ENCODE data around the gene PSD2.

The PSD2 gene

DNA sequence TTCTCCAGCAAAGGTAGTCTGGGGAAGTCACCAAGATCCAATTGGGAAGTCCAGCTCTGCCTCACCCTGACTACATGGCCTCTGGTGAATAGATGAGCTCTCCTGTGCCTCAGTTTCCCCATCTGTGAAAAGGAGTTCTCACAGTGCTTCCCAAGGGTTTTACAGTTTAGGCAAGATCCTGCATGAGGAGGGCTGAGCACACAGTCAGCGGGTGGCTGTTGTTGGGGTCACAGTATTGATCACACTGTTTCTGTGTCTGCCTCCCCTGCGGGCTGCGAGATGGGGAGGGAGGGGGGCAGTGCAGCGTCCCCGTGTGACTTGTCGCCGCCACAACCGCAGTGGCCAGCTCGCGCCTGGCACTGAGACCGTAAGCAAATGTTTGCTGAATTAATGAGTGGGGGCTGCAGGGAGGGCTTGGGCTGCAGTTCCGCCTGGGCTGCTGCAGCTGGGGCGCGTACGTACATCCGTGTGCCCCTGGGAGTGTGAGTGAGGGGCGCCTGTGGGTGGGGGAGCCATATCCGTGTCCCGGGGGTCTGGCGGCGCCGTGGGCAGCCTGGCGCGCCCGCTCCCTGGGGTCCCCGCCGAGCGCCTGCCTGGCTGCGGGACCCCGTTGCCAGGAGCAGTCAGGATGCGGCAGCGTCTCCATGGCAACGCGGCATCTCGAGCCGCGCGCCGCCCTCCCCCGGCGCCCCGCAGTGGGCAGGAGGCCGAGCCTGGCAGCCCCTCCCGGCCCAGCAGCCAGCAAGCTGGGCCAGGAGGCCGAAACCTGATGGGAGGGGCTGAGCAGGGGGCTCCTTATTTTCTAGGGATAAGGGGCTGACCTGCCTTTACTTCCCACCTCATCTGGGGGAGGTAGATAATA, 31.4 kb upstream of the PSD2 start:
- peak; percentile 32 for DNase-seq

DNA sequence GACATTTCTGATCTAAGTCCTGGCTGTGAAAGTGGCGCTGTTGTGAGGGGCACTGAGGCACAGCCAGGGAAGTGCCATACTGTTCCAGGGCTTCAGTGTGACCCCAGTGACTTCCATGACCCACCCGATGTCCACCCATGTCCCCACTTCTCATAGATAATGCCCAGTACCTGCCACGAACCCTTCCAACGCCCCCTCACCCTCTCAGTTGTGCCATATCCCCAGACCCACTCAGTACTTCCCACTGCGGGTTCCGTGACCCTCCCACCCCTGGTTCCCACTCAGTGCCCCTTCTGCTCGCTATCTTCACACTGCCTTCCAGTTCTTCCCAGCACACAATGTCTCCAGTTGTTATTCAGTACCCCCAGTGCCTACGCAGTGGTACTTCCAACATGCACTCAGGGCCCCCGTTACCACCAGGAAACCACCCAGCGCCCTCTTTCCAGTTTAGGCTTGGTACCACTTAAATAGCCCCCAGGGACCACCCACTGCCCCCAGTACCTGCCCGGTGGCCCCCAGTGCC, 30.7 kb upstream of the PSD2 start:
- no peak for DNase-seq

DNA sequence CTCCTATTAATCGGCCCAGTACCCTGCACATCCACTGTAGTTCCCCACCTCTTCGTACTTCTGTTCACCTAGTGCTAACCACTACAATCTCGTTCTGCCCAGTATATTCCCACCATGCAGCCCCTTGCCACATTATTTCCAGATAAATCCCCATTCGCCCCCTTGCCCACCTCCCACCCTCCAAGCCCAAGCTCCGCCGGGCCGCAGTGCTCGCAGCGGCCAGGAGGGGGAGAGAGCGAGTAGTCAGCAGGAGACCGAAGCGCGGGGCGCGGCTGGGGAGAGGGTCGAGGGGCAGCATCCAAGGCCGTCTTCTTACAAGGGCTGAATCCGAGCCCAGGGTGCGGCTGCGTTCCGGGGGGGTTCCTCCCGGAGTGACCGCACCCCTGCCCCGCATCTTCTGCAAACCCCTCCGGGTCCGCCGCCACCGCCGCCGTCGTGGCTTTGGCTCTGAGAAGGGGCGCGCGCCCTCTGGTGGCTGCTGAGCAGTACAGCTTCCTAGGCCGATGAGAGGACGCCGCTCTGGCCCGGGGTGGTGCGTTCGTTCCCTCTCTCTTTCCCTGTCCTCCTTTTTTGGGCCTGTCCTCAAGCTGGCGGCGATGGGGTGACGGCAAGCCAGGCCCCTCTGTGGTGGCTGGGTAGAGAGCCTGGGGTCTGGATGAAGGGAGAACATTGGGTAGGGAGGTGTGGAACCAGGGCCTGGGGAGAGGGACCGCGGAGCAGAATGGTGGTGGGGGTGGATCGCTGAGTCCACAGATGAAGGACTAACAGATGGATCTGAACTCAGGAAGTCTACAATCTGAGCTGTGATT, 30.0 kb upstream of the PSD2 start:
- peak; percentile 81 for DNase-seq

GRCh38 chr5:139767960-139768359, 27.6 kb upstream of the PSD2 start:
- no peak for DNase-seq

DNA sequence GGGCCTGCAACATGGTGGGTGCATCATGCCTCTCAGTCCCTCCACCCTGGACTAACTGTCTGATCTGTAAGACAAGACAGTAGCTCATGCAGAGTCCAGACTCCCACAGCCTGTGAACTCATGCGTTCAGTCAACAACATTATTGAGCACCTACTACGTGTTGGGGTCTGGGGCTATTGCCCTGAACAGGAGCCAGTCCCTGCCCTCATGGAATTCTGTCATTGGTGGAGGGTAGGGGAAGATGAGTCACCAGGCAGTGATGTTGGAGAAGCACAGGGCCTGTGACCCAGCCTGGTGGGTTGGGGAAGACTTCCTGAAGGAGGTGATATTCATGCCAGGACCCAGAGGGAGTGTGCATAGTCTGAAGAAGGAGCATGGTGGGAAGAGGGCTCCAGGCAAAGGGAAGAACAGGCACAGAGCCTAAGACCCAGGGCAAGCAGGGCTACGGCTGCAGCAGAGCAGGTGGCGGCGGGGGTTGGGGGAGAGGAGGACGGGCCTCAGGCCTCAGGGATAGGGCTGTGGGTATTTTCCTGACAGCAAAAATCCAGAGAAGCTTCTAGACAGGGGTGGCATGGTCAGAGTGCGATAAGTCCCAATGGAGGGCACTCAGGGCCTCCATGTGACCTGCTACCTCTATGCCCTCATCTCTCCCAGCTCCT, 26.7 kb upstream of the PSD2 start:
- no peak for DNase-seq

DNA sequence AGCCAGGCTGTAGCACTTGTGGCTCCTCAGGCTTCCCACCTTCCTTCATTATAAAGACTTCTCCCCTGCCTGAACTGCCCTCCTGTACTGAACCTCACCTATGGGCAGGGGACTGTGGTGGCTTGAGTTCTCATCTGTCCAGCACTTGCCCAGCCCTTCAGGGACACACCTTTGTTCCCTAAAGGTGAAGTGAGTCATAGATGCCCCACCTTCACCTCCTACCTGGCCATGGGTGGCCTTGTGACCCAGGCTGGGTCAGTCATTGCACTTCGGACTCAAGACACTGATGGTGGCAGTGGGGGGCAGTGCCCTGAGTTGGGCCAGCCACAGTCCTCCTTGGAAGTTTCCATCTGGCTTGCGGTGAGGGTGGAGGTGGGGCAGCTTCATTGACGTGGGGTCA, 26.1 kb upstream of the PSD2 start:
- no peak for DNase-seq

DNA sequence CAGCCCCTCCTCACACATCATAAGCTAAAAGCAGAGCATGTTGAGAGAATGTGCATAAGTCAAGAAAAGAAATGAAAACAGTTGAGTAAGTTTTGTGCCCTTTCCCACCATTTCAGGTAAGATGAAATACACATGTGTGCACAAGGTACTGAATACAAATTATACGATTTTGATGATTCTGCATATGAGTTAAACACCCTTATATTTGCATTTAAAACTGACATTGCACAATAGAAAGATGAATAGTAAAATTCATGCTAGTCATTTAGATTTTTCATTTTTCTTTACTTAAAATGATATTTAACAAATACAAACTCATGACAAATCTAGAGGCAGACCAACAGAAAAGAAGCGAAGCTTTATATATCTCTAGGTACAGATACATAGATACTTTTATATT, 24.9 kb upstream of the PSD2 start:
- DNase-seq = no peak

DNA sequence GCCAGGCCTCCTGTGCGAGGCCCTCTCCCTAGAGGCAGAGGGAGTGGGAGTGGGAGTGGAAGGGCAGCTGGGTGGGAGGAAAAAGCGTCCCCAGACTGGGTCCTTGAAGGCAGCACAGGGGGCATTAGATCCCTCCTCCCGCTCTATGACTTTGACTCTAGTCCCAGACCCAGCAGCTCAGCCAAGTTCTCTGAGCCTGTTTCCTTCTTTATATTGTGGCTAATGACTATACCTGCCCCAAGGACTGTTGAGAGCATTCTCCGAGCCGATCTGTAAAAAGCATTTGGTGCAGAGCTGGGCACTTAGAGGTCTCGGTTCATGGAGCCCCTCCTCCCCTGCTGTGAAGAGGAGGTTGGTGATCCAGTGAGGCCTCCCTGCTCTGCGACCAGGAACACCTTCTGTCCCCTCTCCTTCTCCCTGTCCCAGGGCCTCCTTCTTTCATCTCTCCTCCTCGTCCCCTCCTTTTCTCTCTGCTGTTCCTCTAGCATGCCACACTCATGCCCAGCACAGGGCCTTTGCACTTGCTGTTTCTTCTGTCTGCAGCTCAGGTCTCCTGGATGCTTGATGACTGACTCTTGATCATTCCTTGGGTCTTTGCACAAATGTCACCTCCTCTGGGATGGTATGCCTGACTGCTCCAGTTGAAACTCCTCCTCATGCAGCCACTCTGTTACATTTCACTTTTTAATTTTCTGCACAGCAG, 23.4 kb upstream of the PSD2 start:
- DNase-seq = no peak

- DNase-seq = no peak
These were observed 22.5 kb upstream of the PSD2 start for GRCh38 chr5:139772927-139773690.

DNA sequence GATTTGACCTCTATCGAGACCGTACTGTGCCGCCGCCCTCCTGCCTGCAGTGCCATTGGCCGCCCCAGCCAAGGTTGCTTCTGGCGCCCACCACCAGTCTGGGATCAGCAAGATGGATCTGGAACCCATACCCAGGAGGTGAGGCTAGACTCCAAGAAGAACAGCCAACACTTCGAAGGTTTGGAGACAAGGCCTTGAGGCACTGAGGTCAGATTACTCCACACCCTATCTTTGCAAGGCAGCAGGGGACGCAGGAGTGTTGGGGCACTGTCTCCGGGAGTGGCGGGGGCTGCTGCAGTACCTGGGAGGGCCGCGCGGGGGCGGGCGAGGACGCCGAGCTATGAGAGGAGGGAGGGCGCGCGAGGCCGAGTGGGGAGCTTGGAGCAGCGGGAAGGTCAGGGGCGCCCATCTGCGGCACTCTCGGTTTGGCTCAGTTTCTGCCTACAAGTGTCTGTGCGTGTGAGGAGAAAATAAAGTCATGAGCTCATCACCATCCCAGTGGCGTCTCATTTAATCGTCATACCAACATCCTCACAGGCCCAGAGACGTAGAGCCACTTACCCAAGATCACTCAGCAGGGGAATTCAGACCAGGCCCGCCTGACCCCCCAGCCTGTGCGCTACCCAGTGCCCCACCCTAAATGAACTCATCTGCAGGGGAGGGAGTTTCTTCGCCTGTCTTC, 20.5 kb upstream of the PSD2 start:
- peak; percentile 79 for DNase-seq

DNA sequence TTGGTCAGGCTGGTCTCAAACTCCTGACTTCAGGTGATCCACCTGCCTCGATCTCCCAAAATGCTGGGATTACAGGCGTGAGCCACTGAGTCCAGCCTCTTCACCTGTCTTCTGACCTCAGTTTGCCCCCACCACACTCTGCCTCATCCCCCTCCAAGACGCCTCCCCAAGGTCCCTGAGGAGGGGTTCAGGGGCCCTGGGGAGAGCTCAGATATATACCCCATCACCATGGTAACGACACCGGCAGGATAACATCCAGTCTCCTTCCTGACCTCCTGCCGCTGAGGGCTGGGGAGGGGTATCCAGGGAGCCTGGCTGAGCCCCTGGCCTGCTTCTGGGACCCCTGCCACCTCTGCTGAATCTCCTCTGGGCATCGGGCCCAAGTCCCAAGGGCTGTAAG, 19.7 kb upstream of the PSD2 start:
- DNase-seq = no peak

DNA sequence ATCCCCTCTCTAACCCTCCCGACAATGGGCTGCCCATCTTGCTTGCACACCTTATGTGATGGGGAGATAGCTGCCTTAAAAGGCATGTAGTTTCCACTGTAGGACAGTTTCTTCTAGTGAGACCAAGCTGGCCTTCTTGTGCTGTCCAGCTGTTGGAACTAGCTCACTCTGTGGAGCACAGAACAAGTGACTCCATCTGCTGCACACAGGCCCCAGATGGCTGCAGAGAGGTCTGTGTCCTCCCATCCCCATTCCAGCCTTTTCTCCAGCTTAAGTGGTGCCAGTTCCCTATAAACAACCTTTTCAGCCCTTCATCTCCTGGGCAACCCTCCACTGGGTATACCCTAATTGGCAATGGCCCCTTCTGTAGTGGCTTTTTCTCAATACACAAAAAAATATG, 18.7 kb upstream of the PSD2 start:
- DNase-seq = no peak

DNA sequence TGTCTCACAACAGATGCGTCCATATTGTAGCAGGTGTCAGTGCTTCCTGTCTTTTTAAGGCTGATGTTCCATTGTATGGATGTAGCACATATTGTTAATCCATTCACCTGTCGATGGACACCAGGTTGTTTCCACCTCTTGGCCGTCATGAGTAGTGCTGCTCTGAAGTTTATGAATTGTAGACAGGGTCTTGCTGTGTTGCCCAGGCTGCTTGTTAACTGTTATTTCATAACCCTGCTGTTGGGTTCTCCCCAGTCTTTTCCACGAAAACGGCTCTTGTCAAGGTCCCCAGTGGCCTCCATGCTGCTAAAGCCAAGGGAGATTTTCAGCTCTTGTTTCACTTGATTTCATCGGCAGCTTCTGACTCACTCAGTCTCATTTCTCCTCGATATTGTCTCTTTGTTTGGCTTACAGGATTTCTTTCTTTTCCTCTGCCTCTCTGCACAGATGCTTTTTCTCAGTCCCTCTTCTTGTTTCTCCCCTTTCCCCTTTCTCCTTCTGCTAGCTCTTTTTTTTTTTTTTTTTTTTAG, 12.1 kb upstream of the PSD2 start:
- DNase-seq = no peak

DNA sequence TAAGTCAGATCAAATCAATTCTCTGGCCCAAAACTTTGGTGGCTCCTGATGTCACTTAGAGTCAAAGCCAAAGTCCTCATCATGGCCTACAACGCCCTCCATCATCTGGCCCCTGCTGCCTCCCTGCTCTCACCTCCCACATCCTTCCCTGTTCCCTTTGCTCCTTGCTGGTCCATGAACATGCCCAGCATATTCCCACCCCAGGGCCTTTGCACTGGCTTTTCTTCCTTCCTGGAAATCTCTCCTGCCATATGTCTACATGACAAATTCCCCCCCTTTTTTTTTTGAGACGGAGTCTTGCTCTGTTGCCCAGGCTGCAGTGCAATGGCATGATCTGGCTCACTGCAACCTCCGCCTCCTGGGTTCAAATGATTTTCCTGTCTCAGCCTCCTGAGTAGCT, 11.1 kb upstream of the PSD2 start:
- DNase-seq = no peak

GRCh38 chr5:139787257-139787567, 8.4 kb upstream of the PSD2 start:
- no peak for DNase-seq

GRCh38 chr5:139787568-139788293, 7.9 kb upstream of the PSD2 start:
- peak; percentile 84 for DNase-seq

DNA sequence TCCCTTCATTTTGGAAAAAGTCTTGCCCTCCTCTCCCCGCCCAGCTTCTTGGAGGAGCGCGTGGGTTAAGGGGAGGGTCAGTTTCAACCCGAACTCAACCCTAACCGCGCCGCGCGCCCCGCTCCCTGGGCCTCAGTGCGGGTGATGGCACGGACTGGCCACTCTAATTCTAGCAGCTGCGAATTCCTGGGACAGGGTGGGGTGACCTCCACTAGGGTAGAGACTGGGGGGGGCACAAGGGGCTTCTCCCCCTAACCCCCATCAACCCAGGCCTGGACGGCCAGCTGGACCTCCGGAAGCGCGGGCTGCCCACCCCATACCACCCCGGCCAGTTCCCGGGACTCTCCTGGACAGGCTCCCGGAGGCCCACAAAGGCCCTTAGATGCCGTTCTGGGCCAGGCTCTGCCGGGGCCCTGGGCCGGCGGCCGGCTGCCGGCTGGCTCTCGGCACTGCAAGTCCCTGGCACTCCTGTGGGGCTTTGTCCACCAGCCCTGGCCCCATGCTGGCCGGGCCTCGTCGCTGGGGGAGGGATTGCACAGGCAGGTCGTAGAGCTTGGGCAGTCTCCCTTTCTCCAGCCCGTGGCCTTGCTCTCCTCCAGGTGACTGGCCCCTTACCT, 7.2 kb upstream of the PSD2 start:
- DNase-seq = no peak

DNA sequence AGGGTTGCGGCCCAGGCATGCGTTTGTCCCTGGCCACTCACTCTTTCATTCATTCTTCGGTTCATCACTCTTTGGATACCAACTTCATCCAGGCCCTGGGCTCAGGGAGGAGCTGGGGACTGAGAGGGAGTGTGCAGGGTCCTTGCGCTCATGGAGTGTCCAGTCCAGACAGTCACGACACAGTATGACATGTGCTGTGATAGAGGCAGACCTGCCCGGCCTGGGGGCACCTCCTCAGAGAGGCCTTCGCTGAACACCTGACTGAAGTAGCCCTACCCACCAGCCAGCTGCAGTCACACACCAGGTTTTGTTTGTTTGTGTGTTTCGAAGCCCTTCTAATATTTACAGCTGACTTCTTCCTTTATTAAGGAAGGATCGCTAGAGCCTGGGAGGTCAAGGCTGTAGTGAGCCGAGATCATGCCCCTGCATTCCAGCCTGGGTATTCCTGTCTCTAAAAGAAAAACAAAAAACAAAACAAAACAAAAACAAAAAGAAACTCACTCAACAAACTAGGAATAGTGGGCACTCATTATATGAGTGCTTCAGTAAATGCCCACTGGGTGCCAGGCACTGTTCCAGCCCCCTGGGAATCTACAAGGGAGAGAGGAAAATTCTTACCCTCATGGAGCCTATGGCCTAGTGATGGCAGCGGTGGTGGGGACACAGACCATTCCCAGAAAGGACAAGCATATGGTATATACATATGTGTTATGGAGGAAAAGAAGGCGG, 6.3 kb upstream of the PSD2 start:
- DNase-seq = no peak

- DNase-seq = no peak
These were observed 5.8 kb upstream of the PSD2 start for GRCh38 chr5:139789845-139790189.

GRCh38 chr5:139792218-139792617, 3.4 kb upstream of the PSD2 start:
- DNase-seq = no peak

Measured in CD4-positive, alpha-beta T cell treated with Interleukin-12 subunit alpha and Interleukin-12 subunit beta, for 1 hour (primary cell).